HG02870 (cell line): ENCODE results near the gene NTN3.
A peak's percentile ranks its signal among the peaks of the same experiment; 100 is the strongest.
"Not testable (repeated sequence)": the region's sequence is repeated elsewhere in the genome, so short reads cannot be mapped to it uniquely, and the experiment has no call there.

ENCODE experiments used
- ATAC-seq: cut with Tn5 transposase; IDR thresholded peaks from one replicate; pipeline ENCODE4 v1.9.1; 2021; ENCODE audit warnings: mild to moderate bottlenecking, moderate library complexity; ENCODE audit not compliant: unreplicated experiment

The NTN3 gene

DNA sequence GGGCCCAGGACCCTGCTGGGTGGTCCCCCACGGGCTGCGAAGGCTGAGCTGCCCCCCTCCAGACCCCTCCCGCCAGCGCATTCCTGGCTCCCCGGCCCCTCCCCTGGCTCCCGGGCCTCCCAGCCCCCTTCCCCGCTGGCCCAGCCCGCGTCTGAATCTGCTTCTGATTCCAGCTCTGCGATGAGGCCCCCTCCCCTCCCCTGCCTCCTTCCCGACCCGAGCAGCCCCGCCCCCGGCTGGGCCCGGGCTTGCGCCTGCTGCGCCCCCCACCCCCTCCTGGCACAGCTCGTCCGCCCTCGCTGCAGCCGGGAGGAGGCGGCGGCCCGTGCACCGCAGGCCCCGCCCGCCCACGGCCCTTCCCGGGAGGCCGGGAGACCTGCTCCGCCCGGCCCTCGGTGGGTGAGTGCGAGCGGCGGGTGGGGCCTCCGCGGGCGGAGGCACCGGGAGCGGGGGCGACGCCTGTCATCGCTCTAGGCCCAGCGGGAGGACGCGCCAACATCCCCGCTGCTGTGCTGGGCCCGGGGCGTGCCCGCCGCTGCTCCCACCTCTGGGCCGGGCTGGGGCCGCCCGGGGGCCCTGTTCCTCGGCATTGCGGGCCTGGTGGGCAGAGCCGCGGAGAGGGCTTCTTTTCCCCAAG, at the start of gene NTN3:
NTN3 (plus strand) TSS at position 282 of the 637 bp plus-strand sequence. CDS start 405 bp downstream, outside the sequence.
- no peak for ATAC-seq

DNA sequence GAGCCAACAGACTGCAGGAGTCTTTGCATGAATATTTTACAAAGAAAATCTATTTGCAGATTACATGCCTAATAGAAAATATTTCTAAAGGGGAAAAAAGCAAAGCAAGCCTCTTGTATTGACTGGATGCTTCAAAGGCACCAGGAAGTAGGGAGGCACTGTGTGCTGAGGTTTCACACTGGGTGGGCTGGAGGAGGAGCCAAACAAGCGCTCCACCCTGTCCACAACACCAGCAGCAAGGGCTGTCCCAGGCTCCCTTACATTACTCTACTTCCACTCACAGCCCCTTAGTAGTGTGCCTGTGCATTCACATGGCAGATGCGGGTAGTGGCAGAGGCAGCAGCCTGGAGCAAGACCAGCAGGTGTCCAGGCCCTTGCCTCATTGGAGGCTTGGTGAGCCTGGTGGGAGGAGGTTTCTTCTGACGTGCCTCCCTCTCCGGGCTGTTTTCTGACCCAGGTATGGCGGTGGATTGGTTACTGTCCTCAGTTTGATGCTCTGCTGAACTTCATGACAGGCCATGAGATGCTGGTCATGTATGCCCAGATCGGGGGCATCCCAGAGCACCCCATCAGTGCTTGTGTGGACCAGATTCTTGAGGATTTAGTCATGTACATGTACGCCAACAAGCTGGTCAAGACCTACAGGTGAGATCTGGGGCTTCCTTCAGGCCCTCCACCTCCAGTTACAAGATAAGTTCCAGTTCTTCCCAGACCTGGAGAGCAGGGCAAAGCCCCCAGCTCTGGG, 48.8 kb upstream of the NTN3 start:
- ATAC-seq: no peak

DNA sequence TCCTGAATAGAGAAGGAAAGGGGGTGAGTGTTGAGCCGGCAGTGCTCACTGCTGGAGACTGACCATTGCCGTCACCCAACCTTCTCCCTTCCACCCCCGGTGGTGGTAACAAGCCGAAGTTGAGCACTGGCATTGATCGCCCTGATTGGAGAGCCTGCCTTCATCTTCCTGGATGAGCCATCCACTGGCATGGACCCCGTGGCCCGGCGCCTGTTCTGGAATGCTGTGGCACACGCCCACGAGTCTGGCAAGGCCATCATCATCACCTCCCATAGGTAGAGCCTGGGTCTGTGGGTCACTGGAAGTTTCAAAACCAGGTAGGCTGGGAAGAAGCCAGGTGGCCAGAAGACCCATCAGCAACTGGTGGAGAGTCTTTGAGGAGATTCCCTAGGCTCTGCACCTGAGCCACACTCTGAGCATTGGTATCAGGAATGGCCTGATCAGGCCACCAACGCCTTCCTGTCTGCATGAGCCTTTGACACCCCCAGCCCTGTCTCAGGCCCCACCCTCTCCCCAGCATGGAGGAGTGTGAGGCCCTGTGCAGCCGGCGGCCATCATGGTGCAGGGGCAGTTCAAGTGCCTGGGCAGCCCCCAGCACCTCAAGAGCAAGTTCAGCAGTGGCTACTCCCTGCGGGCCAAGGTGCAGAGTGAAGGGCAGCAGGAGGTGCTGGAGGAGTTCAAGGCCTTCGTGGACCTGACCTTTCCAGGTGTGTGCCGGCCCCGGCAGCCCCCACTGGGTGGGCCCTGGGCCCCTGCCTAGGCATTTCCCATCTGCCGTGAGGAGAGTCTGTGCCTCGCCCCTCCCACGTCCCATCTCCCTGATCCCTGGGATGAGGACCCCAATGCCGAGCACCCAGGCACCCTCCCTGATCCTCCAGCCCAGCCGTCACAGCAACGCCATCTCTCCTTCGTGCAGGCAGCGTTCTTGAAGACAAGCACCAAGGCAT, 46.8 kb upstream of the NTN3 start:
- no peak for ATAC-seq

DNA sequence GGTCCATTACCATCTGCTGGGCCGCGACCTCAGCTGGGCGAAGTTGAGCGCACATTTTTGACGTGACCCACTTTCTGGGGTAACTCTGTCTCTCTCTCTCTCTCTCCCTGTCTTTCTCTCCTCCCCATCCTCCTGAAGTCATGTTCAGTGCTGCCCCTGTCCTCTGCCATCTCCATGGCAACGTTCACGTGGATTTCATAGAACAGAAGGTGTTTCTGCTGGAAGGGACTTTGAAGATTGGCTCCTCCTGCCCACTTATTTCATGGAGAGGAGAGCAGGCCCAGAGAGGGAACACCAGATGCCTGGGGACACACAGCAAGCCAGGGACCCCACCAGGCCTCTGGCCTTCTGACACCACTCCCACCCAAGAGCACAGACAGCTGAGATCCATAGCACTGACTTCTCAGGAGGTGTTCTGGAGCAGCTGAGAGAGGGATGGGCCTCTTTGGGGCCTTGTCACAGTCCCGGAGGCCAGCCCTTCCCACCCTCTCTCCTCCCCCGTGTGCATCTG, 46.0 kb upstream of the NTN3 start:
- ATAC-seq: no peak

DNA sequence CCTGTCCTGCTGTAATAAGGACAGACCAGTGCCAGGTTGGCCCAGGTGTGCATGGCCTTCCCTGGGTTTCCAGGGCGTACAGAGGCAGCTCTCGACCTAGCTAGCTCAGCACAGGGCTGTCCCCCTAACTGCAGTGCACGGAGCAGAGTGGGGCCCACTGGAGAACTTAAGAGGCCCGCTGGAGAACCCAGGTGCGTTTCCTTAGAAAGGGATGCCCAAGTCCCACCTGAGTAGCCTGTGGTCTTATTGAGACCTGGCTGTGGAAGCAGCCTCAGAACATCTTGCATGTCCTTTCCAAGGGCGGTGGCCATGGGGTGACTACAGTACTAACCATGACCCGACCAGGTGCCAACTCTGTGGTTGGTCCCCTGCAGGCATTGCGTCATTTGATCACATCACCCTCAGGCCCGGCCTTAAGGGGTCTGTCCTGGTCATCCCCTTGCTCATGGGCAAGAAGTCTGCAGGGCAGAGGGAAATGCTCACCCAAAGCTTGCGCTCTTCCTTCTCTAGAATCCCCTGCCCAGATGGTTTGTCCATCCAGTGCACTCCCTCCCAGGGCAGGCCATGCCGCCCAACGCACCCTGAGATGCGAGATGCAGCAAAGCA, 45.2 kb upstream of the NTN3 start:
- ATAC-seq: no peak

DNA sequence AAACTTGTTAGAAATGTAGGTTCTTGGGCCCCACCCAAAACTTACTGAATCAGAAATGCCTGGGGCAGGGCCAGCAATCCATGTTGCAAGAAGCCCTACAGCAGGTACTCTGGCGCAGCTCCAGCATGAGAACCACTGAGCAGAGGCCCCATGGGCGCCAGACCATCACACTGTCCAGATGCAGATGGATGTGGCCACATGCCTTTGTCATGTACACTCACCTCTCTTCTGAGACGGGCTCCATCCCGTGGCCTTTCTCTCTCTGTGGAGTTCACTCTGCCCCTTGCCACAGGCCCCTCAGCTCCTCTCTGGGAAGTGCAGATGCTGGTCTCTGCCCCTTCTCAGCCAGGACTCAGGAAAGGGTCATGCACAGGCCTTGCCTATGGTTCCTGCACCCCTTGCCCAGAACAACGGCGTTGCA, 44.1 kb upstream of the NTN3 start:
- ATAC-seq: no peak

DNA sequence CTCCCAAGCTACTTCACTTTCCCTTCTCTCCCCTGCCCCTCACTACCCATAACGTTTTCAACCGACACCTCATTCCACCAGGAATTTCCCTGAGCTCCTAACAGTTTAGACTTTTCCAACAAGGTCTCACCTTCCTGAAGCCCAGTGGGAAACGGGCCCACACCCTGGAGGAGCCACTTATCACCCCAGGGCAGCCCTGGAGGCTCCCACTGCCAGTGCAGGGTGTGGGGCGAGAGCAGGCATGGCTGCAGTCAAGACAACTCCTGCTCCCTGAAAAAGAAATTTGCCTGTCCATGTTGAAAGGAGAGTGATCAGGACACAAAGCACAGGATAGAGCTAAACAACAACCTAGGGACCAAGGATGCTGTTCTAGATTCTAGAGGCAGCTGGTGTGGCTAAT, 43.6 kb upstream of the NTN3 start:
- no peak for ATAC-seq

DNA sequence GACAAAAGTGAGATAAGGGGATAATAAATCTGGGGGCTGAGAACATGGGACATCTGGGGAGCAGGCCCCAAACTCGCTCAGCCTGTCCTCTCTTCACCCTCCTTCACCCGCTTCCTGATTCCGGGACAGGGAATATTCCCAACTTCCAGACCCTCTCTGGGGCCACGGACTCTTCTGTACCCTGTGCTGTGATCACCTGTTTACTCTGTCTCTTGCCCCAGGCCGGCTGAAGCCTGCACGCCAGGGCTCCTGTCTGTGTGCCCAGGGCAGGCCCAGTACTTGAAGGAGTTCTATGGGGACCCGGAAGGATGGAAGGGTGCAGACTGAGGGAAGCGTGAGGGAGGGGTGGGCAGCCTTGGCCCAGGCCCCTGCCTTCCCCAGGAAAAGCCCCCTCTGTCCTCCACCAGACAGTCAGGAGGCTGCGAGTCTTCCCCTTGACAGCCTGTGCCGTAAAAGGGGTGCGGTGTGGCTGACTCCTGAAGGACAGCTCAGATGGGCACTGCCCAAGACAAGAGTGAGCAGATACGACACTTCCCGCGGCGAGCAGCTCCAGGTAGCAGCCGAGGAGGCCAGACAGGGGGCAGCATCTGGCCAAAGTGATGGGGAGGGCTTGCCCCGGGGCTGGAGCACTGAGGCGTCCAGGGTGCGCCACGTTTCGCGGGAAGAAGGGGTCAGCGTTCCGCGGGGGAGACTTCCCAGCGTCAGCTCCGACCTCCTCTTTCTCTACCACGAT, 42.9 kb upstream of the NTN3 start:
- ATAC-seq: no peak

DNA sequence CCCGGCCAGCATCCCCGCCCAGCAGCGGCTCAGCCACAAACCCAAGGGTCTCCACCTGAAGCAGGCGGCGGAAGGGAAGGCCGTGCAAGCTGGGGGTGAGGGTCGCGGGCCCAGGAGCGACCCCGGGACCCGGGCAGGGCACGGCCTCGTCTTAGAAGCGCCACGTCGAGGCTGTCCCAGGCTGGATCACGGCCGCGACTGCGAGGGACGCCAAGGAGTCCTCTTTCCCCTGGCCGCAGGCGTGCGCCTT, 42.4 kb upstream of the NTN3 start:
- no peak for ATAC-seq

DNA sequence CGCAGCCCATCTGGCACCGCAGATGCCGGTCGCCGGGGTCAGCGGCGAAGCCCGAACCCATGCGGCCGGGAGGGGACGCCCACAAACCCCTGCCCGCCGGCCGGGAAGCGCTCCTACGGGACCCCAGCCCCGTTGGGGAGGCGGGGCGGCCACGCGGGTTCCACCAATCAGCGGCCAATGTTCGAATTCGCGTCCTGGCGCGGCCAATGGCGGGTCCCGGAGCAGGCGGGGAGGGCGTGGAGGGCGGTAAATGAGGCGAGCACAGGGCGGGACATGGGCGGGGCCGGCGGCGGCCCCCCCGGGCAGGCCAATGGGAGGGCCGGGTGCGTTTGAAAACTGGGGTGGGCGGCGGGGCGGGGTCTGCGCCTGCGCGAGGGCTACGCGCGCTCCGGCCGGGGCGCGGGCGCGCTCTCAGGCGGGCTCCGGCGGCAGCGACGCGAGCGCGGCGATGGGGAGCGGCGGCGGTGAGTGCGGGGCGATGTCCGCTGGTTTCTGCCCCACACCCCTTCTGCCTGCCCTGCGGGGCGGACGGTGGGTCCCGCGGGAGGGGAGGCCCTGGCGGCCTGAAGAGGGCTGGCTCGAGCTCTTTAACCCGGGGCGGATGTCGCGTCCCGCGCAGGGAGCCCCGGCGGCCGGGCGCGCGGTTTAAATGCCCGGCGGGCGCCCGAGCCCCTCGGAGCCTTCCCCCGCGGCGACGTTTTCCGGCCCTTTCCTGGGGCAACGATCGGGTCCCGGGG, 41.9 kb upstream of the NTN3 start, which contains the start of gene CCNF:
CCNF (plus strand) TSS at position 414 of the 737 bp plus-strand sequence; CDS start at position 449, 35 bp downstream.
- peak; percentile 86 for ATAC-seq

DNA sequence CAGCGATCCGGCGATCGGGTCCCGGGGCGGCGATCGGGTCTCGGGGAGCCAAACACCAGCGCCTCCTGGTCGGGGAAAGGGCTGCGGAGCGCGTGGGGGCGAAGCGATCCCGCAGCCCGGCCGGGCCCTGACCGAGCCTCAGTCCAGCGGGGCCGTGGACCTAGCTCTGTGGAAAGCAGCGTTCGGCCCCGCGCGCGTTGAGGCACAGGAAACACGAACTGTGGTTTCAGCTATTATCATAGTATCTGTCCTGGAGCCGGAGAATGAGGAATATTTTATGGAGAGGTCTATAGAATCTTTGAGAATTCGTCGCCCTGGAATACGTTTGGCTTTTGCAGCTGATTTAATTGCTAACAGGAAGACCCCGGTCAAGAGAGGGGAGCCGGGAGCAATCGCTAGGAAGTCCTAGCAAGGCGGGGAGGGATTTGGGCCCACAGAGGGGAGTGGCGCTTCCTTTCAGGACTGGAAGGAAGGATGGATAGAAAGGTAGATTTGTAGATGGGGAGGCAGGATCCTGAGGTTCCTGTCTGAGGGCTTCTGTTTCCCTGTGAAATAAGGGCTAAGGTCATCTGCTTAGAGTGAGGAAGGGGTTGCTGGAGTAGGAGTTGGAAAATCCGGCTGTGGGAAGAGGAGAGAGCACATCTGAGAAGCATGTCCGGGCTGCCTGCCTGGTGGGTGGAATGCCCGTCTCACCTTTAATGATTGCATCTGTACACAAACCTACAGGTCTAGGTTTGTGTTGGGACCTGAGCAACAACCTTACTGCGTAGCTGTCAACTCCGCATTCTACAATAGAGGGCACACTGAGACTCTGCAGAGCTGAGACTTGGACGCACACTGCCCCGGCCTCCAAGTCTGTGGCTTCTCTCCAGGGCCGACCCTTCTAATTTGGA, 41.1 kb upstream of the NTN3 start:
- ATAC-seq: no peak

DNA sequence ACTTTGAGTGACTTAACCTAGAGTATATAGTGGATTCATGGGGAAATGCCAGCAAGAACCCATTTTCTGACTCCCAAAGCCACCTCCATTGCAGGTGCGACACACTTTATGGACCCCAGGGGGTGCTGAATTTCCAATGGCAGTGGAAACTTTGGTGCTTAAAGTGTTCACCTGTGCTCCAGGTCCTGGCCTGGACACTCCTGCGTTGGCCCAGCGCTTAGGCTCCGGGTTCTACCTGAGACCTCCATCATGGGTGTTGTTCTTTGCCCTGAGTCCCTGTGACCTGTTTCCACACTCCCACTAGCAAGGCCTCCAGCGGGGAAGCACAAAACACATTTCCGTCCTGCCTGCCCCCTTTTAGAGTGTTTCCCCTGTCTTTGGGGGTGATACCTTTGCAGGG, 38.8 kb upstream of the NTN3 start:
- ATAC-seq: no peak

DNA sequence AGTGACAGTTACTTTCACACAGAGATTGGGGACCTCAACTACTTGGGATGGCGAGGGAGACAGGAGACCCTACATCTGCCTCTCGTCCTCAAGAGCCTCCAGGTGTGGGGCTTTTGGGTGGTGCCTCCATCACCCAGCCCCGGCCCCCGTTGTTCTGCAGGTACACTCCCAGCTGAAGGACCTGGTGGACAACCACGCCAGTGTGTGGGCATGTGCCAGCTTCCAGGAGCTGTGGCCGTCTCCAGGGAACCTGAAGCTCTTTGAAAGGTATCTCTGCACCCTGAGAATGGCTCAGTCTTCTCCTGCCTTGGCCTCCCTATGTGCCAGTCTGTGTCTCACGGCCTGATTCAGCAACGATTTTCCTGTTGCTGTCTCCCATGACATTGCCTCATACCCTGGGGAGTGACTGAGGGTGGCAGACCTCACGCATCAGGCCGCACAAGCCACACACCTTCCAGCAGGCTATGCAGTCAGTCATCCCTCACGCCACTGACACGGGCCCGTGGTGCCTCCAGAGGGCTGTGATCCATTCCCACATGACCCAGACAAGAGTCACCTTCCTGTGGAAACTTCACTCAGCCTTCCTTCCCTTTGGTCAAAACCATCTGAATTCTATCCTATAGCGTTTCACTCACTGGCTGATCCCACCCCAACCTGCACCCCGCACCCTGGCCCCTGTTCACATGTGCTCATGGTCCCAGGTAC, 38.1 kb upstream of the NTN3 start:
- ATAC-seq: no peak

DNA sequence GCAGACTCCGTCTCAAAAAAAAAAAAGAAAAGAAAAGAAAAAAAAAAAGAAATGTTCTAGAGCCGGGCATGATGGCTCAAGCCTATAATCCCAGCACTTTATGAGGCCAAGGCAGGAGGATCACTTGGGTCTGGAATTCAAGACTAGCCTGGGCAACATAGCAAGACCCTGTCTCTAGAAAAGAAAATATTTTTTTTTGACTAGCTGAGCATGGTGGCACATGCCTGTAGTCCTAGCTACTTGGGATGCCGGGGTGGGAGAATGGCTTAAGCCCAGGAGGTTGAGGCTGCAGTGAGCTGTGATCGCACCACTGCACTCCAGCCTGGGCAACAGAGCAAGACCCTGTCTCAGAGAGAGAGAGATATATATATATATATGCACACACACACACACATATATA, 35.9 kb upstream of the NTN3 start:
- ATAC-seq: not testable (repeated sequence)

DNA sequence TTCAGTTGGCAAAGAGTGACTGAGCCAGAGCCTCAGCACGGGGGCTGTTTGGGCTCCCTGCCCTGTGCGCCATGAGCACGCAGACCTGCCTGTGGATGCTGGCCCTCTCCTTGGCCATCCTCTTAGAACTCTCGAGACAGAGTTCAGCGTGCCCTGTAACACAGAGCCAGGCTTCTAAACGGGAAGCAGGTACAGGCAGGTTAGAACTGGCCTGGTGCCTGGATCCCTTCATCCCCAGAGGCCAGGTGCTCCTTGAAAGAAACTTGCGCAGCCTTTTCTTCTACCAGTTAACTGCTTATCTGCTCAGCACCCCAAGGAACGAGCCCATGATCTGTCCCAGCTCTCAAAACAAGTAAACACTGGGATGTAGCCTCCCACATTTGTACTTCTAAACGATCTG, 35.0 kb upstream of the NTN3 start:
- no peak for ATAC-seq

DNA sequence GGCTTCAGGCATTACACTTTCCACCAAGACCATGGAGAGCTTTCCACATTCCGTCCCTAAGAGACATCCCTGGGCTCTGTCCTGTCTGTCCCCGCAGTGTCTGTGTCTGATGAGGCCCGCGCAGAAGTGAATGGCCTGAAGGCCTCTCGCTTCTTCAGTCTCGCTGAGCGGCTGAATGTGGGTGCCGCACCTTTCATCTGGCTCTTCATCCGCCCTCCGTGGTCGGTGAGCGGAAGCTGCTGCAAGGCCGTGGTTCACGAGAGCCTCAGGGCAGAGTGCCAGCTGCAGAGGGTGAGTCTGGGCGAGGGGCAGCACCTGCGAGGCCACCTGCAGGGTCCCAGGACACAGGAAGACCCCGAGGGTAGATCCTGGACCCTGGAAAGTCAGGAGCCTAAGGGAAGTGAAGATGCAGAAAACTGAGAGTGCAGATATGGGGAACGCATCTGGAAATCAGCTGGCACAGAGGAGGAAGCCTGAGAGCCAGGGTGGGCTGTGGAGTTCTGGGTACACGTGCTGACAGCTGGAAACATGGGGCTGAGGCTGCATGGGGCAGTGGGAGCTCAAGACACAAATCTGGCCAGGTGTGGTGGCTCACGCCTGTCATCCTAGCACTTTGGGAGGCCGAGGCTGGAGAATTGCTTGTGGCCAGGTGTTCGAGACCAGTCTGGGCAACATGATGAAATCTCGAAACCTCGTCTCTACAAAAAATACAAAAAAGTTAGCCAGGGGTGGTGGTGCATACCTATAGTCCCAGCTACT, 33.9 kb upstream of the NTN3 start:
- ATAC-seq: no peak

DNA sequence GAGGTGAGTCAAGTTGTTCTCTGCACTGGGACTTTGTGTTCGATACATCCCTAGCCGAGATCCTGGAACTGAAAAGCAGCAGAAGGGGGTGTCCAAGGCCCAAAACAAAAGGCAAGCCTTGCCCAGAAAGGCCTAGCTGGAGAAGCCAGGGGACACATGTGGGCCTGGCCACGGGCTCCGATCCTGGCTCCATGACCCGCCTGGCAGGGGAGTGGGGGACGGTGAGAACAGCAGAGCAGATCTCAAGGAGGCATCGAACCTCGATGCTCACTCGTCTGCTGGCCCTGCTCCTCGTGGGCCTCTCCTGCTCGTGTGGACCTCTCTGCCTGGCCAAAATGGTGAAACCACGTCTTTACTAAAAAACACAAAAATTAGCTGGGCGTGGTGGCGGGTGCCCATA, 33.0 kb upstream of the NTN3 start:
- no peak for ATAC-seq
